Epidermal melanocyte (primary cell): ENCODE data around the gene NBEA.
"Not testable (repeated sequence)": the region's sequence is repeated elsewhere in the genome, so short reads cannot be mapped to it uniquely, and the experiment has no call there.

ENCODE experiments used
- DNase-seq: peaks from one replicate; pipeline ENCODE4 v3.0.0; 2011; ENCODE audit warnings: low spot score; ENCODE audit not compliant: insufficient read length

NBEA gene

GRCh38 chr13:35086667-35087066 is 144.6 kb downstream of the NBEA start:
- DNase-seq: no peak

- no peak for DNase-seq
Observed at GRCh38 chr13:35092251-35092650, 150.2 kb downstream of the NBEA start.

DNA sequence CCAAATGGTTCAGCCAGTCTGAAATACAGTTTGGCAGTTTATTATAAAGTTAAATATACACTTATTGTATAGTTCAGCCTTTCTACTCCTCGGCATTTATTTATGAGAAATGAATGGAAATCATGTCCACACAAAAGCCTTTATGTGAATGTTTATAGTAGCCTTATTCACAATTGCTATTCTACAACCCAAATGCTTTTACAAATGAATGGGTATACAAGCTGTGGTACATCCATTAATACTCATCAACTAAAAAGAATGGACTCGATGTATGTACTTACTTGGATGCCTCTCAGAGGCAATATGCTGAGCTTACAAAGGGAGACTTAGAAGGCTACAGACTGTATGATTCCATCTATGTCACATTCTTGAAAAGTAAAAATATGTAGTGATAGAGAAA is 150.7 kb downstream of the NBEA start:
- no peak for DNase-seq

GRCh38 chr13:35093356-35093755 is 151.3 kb downstream of the NBEA start:
- DNase-seq: no peak

DNA sequence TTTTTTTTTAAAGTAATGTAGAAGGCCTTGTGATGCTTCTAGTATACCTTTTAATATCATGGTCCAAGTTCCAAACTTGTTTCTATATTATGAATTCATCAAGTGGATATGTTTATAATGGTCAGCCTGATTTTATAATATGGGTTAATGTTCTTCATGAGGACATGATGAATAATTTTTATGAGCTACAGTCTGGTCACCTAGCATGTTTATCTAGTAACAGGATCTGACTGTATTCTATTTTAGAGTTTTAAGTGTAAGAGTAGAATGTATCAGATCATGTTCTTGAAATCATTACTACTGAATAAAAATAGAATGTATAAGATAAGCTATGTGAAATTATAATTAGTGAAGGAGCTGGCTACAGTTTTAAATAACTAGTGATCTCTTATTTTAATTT is 164.7 kb downstream of the NBEA start:
- DNase-seq: not testable (repeated sequence)

- no peak for DNase-seq
Observed at GRCh38 chr13:35107535-35107934, 165.5 kb downstream of the NBEA start.

GRCh38 chr13:35113612-35114011 is 171.5 kb downstream of the NBEA start:
- not testable (repeated sequence) for DNase-seq

DNA sequence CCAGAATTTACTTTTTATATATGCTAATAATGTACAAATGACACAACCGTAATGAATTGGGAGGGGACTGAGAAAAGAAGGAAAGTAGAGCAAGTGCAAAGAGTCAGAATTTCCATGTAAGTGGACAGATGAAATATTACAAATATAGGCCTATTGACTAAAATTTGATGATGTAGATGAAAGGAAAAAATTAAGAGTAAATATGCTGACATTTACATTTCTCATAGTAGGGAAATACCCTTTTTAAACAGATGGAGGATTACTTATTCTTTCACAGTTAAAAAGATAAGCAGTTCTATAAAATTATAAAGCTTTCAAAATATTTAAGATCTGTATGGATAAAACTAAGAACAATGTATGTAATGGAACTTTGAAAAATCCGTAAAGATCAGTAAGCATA is 185.4 kb downstream of the NBEA start:
- DNase-seq: no peak

DNA sequence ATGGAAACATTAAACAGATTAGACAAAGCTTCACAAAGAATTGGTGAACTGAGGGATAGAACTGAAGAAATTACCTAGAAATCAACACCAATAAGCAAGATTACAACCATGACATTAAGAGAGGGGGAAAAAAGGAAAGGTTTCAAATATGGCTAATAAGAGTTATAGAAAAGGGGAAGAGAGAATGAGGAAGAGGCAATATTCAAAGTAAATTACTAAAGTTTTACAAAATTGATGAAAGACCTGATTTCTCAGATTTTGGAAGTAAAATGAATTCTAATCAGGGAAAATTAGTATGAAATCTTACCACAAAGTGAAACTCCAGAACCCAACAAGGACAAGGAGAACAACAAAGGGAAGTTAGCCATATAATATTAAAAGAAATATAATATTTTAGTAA is 187.4 kb downstream of the NBEA start:
- DNase-seq: no peak

DNA sequence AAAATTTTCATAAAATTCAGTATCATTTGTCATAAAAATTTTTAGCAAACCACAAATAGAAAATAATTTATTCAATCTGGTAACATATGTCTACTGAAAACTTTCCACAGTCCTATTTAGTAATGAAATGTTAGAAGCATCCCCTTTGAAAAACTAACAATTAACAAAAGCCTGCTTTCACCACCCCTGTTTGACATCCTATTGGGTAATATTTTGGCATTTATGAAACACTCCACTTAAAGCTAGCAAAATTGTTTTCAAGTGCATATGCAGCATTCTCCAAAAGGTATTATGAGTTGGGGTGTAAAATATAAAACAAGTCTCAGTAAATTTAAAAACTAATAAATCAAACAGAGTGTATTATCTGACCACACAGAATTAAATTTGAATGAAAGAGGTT is 189.4 kb downstream of the NBEA start:
- no peak for DNase-seq

DNA sequence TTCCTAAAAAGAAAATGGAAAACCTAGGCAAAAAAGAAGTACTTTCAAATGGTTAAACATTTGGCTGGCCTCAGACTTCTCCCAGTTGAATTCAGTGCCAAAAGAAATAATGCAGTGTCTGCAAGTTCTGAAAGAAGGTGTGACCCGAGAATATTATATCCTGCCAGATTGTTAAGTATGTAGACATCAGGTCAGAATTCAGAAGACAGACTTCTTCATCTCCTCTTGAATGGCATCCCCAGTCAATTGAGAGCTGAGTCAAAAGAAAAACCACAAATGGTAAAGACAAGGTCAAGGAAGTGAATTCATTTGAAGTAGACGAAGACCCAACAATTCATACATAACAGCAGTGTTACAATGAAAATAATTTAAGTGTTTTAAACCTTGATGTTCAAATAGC is 194.5 kb downstream of the NBEA start:
- no peak for DNase-seq

- no peak for DNase-seq
Observed at GRCh38 chr13:35139591-35139990, 197.5 kb downstream of the NBEA start.

GRCh38 chr13:35140321-35140720 is 198.3 kb downstream of the NBEA start:
- DNase-seq: no peak

- no peak for DNase-seq
Observed at GRCh38 chr13:35140831-35141230, 198.8 kb downstream of the NBEA start.

- no peak for DNase-seq
Observed at GRCh38 chr13:35143123-35143522, 201.1 kb downstream of the NBEA start.

DNA sequence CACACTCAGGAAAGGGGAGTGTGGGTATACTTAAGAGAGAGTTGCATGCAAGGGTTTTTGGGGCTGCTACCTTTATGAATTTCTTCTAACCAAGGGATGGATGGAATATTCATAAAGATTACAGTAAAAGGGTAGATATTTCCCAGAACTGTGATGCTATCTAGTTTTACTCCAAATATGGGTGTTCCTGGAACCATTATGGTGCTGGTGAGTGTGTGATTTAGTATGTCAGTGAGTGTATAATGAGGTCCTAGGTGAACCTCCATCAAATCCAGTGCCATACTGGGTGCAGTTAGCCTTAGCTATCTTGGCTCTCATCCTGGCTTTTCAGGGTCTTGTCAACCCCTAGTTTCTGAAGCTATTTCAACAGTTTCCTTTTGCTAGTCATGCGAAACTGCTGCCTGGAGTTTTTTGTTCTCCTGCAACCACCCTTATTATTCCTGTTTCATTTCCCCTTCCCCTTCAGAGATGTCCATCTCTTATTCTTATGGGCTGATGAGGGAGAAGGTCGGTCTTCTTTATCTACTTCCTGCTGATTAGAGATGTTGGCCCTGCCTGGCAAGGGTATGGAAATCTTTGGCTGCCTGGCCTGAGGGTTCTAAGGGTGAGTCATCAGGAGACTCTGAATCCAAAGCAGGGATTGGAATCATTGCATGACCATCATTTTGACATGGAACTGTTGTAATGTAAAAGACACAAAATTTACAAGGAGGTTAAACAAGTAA is 202.3 kb downstream of the NBEA start:
- DNase-seq: no peak

DNA sequence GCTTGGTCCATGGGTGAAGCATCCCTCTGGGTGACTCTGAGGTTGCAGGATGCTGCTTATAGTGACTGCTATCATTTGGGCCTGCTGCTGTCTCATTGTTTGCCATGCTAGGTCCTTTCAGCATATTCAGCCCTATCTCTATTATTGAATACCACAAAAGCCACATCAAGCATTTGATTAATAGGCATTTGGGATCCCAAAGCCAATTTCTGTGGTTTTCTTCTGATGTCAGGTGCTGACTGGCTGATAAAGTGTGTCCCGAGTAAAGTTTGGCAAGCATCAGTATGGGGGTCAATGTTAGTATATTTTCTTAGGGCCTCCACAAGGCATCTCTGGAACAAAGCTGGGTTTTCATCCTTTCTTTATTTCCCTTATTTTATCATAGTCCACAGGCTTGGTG is 204.6 kb downstream of the NBEA start:
- DNase-seq: no peak

DNA sequence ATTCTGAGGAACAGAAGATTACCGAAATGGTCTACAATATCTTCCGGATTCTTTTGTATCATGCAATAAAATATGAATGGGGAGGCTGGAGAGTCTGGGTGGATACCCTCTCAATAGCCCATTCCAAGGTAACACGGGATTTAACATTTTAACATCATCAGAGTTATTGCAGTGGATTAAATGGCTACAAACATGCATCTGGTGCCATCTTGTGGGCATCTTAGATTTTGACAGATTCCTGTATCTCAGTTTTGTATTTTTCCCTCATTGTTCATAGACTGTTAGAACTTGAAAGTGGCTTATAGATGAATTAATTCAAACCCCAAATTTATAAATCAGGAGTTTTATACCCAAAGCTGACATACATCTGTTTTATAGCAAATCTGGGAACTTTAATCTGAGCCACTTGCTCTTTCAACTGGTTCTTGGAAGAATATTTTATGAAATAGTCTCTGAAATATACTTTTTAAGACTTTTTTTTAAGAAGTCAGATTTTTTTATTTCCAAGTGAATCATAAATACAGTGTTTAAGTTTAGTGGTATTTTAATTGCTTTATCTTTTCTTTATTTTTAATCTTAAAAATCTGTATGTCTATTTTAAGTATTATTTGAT is 215.2 kb downstream of the NBEA start:
- peak; percentile 41 for DNase-seq

DNA sequence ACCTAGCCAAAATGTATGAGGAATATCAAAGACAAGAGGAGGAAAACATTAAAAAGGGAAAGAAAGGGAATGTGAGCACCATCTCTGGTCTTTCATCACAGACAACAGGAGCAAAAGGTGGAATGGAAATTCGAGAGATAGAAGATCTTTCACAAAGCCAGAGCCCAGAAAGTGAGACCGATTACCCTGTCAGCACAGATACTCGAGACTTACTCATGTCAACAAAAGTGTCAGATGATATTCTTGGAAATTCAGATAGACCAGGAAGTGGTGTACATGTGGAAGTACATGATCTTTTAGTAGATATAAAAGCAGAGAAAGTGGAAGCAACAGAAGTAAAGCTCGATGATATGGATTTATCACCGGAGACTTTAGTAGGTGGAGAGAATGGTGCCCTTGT is 217.0 kb downstream of the NBEA start:
- no peak for DNase-seq

DNA sequence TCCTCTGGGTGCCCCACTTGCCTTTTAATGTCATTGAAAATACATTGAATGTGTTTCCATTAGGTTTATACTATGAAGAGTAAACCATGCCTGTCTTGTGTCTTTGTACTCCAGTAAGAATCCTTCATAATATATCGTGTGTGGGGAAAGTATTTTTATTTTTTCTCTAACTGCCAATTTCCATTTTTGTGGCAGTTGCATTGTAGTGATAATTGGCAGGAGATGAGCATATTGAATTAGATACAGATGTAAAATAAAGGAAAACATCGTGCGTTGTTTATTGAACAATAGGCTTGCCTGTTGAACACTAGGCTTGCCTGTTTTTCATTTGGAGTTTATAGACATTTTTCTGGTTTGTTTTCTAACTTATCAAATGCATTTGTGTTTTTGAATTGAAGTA is 218.8 kb downstream of the NBEA start:
- DNase-seq: no peak

DNA sequence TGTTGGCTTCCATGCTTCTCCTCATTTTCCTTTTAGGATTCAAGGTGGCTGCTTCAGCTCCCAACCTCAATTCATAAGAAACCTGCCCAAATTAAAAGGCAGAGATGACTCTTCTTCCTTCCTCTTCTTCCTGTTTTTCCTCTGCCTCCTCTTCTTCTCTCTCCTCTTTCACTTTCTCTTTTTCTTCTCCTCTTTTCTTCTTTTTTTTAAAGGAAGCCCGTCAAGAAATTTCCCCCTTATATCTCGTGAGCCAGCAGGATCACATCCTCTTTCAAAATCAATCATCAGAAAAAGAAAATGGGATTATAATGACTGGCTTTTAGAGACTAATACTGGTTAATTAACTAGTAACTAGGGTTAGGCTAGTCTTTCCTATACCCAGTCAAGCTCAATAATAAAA is 220.3 kb downstream of the NBEA start:
- no peak for DNase-seq

DNA sequence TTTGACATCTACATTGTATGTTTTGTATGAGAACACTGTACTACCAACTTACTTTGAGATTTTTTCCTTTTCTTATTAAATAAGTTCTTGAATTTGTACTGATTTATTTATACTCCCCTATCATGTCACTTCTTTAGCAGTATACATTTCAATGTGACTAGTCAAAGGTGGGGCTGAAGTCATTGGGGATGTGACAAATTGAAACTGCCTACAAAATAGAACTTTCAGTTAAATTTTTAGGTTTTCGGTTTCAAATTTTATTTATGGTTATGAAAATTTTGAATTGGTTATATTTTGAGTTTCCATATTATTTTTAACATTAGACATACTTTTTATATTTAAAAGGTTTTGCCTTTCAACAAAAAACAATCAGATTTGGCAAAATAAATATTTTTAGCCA is 221.6 kb downstream of the NBEA start:
- DNase-seq: no peak

GRCh38 chr13:35164324-35164932 is 222.4 kb downstream of the NBEA start:
- DNase-seq: no peak
